HG03060 (cell line): Measurements from ENCODE around the gene AEBP1.

Experiments used
- ATAC-seq: cut with Tn5 transposase; IDR thresholded peaks from one replicate; pipeline ENCODE4 v1.9.1; 2021; ENCODE audit warnings: low read depth, moderate number of reproducible peaks; ENCODE audit not compliant: unreplicated experiment

AEBP1 gene

DNA sequence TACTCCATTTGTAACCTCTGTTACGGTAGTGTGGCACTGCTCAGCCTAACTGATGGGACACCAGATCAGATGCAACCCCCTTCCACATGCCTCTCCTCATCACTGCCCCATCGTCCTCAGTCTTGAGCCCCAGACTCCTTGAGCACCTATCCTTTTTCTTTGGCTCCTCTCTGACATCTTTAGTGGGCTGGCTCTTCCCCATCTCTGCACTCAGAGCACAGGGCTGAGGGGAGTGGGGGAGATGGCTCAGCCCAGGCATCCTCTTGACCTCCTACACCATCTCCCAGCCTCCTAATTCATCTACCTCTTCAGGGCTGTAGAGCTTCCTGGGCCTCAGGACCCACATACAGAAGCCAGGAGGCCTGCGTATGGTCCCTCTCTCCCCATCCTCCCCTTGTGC, 20.3 kb upstream of the AEBP1 start:
- ATAC-seq: no peak

DNA sequence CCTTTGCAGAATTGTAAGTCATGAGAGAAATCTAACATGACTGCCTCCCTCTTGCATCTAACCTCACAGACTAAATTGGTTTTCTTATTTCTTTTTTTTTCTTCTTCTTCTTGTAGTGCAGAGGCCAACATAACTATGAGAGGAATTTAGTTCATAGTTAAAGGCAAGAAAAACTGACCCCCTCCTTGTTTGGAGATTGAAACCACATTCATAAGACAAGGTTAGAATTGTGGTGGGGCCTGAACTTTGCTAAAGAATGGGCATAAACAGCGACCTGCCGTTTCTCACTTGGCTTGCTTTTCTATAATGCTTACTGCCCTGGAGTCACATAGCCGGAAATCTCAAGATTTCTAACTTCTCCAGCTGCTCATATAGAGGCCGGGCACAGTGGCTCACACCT, 19.4 kb upstream of the AEBP1 start:
- ATAC-seq: no peak

DNA sequence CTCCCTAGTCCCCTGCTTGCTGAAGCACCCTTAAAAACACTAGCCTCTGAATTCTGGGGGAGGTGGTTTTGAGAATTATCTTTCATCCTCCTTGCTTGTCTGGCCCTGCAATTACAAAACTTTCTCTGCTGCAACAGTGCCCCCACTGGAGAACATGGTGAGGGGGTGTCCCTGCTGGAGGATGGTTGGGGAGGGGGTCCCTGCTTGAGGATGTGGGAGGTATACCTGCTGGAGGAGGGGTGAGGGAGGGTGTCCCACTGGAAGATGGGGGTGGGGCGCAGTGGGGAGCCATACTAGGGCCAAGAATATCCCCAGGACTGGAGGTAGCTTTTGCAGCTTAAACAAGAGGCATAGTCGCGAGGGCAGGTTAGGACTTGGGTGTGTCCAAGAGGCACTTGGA, 18.6 kb upstream of the AEBP1 start:
- ATAC-seq: no peak

DNA sequence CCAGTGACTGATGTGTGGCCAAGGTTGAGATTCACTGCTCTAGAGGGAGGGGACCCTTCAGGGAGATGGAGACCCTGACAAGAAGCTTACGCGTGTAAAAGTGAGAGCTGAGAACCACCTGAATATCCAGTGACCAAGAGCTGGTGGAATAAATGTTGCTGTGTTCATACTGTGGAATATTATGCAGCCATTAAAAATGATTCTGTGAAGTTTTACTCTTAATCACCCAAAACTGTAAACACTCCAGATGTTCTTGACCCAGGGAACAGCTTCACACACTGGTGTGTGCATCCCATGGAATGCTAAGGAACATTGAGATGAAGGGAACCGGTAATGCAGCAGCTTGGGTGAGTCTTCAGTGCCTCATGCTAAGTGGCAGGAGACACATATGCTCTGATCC, 17.5 kb upstream of the AEBP1 start:
- ATAC-seq: no peak

DNA sequence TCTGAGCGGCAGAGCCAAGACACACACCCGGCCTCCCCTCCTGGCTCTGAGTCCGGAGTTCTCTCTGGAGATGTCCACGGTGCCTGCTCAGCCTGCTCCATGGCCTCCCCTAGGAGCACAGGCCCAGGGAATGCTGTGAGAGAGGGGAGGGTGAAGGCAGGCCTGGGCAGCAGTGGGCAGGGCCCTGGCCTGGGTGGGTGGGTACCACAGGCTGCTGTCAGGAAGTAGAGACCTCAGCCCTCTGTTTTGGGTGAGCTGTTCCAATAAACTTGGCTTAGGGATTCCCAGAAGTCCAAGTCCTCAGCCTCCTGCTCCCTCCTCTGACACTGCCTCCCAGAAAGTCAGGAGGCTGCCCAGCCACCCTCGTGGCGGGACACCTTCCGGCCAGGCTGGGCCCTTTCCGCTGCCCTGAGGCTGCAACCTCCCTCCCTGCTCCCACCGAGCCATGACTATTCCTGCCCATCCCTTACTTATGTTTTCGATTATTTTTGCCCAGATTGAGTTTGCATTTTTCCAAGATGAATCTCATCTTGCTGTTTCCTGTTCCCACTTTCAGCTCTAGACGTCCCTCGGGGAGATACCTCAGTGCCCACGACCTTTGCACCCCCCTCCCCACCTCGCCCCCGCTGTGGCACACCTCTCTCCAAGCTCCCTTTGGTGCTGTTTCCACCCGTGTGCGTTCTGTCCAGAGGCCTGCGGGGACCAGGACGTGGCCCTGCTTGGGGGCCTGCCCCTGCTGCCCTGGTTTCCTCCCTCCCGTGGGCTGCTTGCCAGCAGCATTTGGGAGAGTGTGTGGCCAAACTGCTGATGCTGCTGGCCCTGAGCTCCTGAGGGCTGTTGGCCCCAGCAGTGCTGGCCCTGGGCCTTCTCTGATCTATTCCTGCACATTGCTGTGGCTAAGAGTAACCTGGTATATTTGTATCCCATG, 16.0 kb upstream of the AEBP1 start:
- ATAC-seq: no peak

DNA sequence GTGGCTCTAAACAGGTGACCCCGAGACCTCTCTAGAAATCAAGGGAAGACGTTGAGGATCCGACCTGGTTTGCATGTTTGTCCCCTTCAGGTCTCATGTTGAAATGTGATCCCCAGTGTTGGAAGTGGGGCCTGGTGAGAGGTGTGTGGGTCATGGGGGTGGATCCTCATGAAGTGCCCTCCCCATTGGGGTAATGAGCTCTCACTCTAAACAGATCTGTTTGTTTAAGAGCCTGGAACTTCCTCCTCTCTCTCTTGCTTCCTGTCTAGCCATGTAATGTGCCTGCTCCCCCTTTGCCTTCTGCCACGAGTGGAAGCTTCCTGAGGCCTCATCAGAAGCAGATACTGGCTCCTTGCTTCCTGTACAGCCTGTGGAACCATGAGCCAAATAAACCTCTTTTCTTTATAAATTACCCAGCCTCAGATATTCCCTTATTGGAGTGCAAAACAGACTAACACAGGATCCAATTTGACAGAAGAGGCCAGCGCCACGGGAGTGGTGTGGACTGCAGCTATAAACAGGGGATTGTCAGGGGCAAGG, 11.0 kb upstream of the AEBP1 start:
- ATAC-seq: no peak

DNA sequence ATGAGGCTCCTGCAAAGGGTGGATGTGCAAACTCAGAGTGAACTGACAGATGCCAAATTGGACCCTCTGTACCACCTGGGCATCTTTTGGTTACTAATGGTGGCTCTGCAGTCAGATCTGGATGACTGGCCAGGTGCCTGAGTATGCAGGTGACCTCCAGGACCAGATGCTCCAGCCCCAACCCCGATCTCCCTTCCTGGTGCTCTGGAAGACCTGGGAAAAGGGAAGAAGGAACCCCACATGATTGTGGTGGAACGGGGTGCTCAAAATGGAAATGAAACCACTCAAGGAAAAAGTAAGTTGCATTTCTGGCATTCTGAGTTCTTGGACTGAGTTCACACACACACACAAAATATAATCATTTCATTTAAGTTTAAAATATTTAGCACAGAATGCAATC, 9.8 kb upstream of the AEBP1 start:
- no peak for ATAC-seq

DNA sequence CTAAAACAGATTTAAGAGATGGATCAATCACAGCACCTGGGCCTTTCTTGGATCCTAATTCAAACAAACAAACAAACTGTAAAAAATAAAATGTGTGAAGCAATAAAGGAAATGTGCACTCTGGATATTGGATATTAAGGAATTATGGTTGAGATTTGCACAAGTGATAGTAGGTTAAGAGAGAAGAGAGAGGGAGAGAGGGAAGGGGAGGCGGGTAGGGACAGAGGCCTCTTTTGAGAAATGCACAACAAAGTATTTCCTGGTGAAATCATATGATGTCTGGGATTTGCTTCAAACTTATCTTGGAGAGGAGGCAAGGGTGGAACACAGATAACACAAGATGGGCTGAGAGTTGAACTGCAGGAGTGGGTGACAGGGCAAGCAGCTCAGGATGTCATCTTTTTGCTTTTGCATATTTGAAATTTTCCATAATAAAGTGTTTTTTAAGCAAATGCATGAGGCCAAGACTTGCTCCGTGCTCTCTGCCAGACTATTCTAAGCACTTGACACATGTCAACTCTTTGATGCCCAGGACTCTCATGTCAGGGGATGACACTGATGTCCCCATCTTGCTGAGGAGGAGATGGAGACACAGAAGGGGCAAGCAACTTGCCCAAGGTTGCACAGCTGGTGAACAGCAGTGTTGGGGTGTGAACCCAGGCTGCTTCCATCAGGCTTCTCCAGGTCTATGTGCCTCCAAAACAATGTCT, 9.1 kb upstream of the AEBP1 start:
- ATAC-seq: no peak

DNA sequence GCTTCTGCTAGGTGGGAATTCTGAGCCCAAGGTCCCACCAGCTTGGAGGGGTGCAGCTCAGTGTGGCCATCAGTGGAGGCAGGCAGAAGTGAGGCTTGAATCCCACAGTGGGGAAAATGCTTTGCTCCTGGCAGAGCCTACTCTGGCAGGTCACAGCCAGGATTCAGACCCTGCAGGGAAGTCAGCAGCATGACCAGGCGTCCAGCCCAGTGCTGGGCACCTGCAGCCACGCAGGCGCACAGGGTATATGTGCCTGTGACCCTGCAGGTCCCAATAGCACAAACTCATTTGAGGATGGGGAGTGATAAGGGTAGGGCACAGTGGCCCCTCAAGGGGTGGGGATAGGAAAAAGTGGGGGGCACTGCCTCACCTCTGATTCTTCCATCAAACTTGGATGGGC, 8.4 kb upstream of the AEBP1 start:
- ATAC-seq: no peak

DNA sequence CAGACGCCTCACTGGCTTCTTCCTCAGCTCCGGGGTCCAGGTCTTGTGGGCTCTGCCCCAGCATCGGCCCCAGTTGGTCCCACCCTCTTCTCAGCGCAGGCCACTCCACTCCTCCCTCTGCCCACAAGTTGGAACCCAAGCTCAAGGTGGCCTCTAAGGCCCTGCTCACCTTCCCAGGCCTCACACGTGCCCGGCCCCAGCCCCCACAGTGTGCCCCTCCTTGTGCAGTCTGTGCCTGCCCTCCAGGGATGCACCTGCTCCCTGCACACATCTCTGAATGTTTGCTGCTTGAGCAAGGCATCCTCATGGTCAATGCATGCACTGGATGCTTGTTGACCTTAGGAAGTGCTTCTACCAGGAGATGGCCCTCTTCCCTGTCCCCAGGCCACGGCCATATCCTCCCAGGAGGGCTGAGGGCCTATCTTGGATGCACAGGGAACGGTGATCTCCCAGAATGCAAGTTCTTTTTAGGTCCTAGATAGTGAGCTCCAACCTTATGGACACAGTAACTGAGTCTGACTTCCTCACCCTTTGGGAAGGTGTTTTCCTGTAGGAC, 7.7 kb upstream of the AEBP1 start:
- ATAC-seq: no peak

DNA sequence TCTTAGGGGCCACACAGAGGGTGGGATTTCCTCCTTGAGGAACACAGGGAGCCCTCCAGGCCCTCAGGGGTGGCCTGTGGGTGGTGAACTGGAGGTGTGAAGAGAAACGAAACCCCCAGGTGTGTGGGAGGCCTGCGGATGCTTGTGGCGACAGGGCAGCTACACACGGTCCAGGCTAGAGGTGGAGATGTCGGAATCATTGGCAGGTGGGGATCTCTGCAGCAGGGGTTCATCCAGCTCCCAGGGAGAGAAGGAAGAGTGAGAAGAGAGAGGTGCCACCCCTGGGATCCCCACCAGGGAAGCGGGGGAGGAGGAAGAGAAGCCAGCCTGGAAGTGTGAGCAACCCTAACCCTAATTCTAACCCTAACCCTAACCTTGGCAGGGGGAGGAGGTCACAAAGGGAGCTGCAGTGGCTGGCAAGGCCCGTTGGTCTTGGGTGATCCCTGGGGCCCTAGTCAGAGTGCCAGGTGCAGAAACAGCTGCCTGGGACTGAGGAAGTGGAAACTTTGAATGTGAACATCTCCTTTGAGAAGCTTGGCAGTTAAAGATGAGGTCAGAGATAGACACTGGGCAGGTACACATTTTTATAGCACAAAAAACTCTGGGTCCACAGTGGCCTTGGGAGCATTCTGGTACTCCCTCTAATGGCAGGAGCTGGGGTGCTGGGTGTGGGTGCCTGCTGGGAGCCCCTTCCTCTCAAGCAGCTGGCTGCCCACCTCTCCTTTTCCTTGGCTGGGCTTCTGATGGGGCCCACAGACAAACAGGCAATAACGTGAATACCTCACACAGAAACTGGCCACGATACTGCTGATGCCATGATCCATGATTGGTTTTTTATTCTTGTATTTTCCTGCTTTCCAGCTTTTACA, 6.8 kb upstream of the AEBP1 start:
- no peak for ATAC-seq

DNA sequence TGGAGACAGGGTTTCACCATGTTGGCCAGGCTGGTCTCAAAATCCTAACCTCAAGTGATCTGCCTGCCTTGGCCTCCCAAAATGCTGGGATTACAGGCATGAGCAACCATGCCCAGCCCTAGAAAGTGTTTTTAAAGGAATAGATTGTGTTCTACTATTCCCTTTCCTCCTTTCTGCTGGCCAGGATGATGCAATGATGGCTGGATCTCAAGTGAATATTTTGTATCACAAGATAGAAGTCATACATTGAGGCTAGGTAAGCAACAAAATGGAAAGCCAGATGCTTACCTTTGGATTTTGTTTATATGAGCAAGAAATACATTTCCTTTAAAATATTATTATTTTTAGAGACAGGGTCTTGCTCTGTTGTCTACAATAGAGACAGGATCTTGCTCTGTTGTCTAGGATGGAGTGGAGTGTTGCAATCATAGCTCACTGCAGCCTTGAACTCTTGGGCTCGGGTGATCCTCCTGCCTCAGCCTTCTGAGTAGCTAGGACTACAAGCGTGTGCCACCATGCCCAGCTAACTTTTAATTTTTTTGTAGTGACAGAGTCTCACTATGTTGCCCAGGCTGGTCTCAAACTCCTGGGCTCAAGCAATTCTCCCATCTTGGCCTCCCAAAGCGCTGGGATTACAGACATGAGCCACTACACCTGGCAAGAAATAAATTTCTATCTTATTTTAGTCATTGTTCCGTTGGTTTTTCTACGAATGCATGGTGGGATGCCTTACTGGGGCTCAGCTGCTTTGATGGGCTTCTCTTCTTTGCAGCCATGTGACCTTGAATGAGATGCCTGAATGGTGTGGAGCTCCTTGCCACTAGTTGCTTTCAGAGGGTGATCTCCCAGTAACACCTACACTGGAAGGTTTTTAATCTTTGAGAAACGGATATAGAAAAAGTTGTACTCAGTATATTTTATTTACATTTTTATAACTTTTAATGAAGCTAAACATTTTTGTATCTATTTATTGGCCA, 5.8 kb upstream of the AEBP1 start:
- ATAC-seq: no peak

DNA sequence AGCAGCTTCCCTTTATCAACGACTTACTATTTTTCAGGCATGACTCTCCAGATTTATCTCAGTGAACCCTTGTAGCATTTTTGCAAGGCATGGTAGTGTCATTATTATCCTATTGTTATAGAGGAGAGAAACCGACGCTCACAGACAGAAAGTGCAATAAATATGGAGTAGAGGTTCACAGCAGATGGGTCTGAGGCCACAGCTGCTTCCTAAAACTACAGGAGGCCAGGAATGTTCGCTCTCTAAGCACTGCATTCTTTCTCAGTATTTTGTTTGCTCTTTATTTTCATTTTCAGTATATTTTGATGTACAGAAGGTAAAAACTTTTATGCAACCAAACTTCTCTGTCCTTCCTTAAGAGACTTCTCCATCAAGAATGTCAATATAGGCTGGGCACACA, 4.5 kb upstream of the AEBP1 start:
- ATAC-seq: no peak

DNA sequence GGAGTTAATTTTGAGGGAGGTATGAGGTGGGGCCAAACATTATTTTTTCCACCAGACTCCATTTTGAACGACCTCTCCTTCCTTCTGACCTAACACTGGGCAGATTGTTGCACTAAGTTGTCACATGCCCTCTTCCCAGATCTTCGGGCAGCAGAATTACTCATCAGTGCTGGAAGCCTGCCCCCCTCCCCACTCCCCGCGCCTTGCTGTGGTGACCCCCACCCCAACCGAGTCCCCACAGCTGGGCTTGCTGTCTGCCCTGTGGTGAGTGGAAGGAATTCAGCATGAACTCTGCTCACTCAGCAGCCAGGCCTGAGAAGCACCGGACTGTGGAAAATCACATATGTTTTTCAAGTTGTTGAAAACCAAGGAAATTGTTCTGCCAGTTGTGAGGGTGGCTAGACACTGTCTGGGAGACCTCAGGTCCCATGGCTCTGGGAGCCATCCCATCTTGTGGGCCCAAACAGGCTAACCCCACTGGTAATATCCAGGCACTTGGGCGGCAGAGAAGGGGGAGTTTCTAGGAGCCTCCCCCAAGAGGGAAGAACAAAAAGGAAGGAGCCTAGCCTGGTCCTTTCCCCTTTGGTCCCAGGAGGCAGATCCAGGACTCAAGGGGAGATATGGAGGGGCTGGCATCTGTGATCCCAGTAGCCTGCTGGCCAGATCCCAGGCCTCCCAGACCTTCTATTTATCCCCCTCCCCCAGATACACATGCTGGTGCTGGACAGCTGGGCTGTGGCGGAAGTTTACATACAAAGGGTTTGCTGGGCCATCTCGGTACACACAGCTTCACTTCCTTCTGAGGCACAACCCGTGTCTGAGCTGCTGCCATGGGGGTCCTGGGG, 3.5 kb upstream of the AEBP1 start:
- ATAC-seq: no peak

DNA sequence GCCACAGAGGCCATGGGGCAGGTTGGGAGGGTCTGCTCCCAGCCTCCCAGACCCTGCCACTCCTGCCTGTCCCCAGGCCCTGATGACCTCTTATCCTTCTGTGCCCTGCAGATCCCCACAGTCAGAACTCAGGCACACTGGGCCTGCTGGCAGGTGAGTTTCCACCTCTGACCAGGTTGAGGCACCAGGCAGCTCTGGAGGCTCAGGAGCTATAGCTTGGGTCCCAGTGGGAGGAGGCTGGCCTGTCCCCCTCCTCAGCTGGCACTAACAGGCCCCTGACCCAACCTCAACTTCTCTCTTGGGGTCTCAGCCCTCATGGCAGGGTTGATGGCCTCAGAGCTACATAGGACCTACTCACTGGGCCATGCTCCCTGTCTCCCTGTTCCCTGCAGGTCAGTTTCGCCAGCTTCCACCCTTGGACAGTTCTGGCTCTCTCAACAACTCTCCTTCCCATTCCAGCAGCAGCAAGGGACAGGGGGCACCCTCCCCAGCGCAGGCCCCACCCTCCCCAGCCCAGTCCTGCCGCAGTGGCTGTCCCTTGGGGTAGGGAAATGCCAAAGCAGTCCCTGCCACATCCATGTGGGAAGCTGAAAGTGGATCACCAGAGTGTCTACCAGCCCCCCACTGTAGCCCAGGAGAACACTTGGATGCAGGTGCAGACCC, 2.7 kb upstream of the AEBP1 start:
- ATAC-seq: no peak

DNA sequence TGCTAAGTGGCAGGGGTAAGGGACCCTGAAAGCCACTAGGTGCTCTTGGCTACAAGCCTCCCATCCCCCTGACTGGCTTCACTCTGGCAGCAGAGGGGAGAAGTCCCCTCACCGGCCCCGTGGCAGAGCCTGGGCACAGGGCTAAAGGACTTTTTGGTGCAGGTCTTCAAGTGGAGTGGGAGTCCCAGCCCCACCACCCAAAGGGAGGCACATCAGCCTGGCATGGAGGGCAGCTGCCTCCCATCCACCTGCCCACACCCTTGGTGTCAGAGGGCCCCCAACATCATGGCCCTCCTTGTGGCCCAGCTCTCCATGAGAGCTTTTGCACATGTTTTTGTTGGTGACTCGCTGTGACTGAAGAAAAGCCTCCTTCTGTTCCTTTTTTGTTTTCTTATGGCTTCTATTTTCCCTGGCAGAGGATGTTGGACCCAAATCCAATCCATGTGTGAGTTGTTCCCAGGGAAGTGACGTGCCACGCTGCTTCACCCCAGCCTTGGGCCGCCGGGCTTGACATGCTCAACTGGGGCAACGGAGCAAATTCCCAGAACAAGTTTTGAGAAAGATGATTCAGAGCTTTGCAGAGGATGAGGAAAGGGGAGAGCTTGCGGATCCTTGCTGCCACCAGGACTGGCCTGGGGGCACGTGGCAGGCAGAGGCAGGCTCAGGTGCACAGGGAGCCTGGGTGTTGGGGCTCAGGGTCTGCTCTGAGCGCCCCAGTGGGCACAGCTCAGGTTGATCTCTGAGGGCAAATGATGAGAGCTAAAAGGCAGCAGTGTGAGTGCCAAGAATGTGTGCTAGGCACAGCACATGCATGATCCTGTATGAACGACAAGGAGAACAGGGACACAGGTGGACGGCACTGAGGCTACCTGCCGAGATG, 1.9 kb upstream of the AEBP1 start:
- ATAC-seq: no peak
